ENCODE measurements around the gene TMEM184A.

The TMEM184A gene

GRCh38 chr7:1592299-1592871, 36.4 kb upstream of the TMEM184A start:
- no peak for TF ChIP-seq EZH2 (IDR thresholded peaks at IDR 0.05)
- no peak for TF ChIP-seq FOXP2 (optimal IDR thresholded peaks at IDR 0.05; ENCODE audit: control extremely low read depth, extremely low read length, insufficient read depth)
- no peak for TF ChIP-seq POLR2AphosphoS5 (IDR thresholded peaks at IDR 0.05; ENCODE audit: borderline replicate concordance, low read depth, low read length)
- no peak overlapping the region for H3K4me3 ChIP-seq

DNA sequence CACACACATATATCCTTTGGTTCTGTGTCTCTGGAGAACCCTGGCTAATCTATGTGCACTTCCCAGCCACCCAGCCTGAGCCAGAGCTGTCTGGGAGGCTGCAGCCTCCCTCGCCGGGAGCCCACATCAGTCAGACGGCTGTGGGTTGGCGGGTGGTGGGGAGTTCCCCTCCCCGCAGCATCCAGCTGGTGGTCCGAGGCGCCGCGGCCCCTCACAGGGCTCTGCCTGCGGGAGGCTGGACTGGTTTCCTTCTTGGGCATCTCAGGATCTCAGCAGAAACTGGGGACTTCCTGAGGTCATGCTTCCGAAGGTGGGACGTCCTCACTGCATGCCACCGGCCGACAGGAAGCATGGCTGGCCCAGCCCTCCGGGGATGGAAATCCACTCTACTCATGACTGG, 35.9 kb upstream of the TMEM184A start:
- Histone ChIP-seq H3K4me3 (no peak overlapping the region), H3K9ac (ENCODE audit: insufficient read length) (no peak overlapping the region), H3K9me3 (ENCODE audit: low read depth, low read length) (no peaks in the 10 kb centered on the region), H3K27ac (no peak overlapping the region), H3K36me3 (ENCODE audit: insufficient read depth, low read length) (no peaks in the 10 kb centered on the region)
- TF ChIP-seq FOXP2 (optimal IDR thresholded peaks at IDR 0.05; ENCODE audit: control extremely low read depth, extremely low read length, insufficient read depth), result no peak
- TF ChIP-seq POLR2AphosphoS5 (IDR thresholded peaks at IDR 0.05; ENCODE audit: borderline replicate concordance, low read depth, low read length), result no peak
- TF ChIP-seq EZH2 (IDR thresholded peaks at IDR 0.05), result no peak
- no peak for DNase-seq (ENCODE audit: low read depth, low spot score)

More at GRCh38 chr7:1592299-1592871, 36.4 kb upstream of the TMEM184A start:
- no peak for DNase-seq (ENCODE audit: low read depth, low spot score)
- Histone ChIP-seq H3K9me3 (ENCODE audit: low read depth, low read length) (no peaks in the 10 kb centered on the region), H3K27ac (no peak overlapping the region), H3K36me3 (ENCODE audit: insufficient read depth, low read length) (no peaks in the 10 kb centered on the region), H3K9ac (ENCODE audit: insufficient read length) (no peak overlapping the region)

- H3K4me3 ChIP-seq, result no peak overlapping the region
- no peak overlapping the region for H3K27ac ChIP-seq
- DNase-seq (ENCODE audit: low read depth, low spot score), result no peak
- H3K9ac ChIP-seq (ENCODE audit: insufficient read length), result no peak overlapping the region
- TF ChIP-seq FOXP2 (optimal IDR thresholded peaks at IDR 0.05; ENCODE audit: control extremely low read depth, extremely low read length, insufficient read depth), result no peak
- TF ChIP-seq POLR2AphosphoS5 (IDR thresholded peaks at IDR 0.05; ENCODE audit: borderline replicate concordance, low read depth, low read length), result no peak
- TF ChIP-seq EZH2 (IDR thresholded peaks at IDR 0.05), result no peak
- no peaks in the 10 kb centered on the region for H3K36me3 ChIP-seq (ENCODE audit: insufficient read depth, low read length)
- no peaks in the 10 kb centered on the region for H3K9me3 ChIP-seq (ENCODE audit: low read depth, low read length)
Observed at GRCh38 chr7:1591396-1591795, 35.4 kb upstream of the TMEM184A start.

DNA sequence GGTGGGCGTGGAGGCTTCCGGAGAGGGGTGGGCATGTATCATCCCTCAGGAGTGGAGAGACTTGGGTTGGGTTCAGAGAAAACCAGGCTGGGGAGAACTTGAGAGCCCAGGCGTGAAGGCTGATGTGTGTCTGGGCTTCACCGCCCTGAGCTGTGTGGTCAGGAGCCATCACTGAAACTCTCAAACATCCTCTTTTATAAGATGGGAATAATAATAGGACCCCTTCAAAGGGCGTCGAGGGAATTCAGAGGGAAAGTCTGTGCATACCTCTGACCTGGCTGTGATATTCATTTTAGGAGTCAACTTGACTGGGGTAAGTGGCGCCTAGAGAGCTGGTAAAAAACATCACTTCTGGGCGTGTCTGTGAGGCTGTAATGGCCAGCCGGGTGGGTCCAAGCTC, 34.9 kb upstream of the TMEM184A start:
- DNase-seq (ENCODE audit: low read depth, low spot score), result no peak
- Histone ChIP-seq H3K9ac (ENCODE audit: insufficient read length) (no peak overlapping the region), H3K36me3 (ENCODE audit: insufficient read depth, low read length) (no peaks in the 10 kb centered on the region), H3K4me3 (no peak overlapping the region), H3K9me3 (ENCODE audit: low read depth, low read length) (no peaks in the 10 kb centered on the region), H3K27ac (no peak overlapping the region)
- no peak for TF ChIP-seq POLR2AphosphoS5 (IDR thresholded peaks at IDR 0.05; ENCODE audit: borderline replicate concordance, low read depth, low read length)
- no peak for TF ChIP-seq EZH2 (IDR thresholded peaks at IDR 0.05)
- TF ChIP-seq FOXP2 (optimal IDR thresholded peaks at IDR 0.05; ENCODE audit: control extremely low read depth, extremely low read length, insufficient read depth), result no peak

DNA sequence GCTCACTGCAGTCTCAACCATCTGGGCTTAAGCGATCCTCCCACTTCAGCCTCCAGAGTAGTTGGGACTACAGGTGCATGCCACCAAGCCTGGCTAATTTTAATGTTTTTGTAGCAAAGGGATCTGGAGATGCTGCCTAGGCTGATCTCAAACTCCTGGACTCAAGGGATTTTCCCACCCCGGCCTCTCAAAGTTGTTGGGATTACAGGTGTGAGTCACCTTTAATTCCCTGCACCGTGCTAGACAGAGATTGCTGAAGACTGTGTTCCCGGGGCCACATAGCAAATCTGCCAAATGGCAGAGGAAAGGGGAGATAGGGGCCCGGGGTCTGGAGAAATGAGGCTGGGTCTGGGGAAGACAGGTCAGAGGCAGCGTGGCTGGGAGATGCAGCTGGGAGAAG, 34.5 kb upstream of the TMEM184A start:
- Histone ChIP-seq H3K9ac (ENCODE audit: insufficient read length) (no peak overlapping the region), H3K36me3 (ENCODE audit: insufficient read depth, low read length) (no peaks in the 10 kb centered on the region), H3K9me3 (ENCODE audit: low read depth, low read length) (no peaks in the 10 kb centered on the region), H3K4me3 (no peak overlapping the region), H3K27ac (no peak overlapping the region)
- TF ChIP-seq FOXP2 (optimal IDR thresholded peaks at IDR 0.05; ENCODE audit: control extremely low read depth, extremely low read length, insufficient read depth), result no peak
- TF ChIP-seq EZH2 (IDR thresholded peaks at IDR 0.05), result no peak
- TF ChIP-seq POLR2AphosphoS5 (IDR thresholded peaks at IDR 0.05; ENCODE audit: borderline replicate concordance, low read depth, low read length), result no peak
- DNase-seq (ENCODE audit: low read depth, low spot score), result no peak

DNA sequence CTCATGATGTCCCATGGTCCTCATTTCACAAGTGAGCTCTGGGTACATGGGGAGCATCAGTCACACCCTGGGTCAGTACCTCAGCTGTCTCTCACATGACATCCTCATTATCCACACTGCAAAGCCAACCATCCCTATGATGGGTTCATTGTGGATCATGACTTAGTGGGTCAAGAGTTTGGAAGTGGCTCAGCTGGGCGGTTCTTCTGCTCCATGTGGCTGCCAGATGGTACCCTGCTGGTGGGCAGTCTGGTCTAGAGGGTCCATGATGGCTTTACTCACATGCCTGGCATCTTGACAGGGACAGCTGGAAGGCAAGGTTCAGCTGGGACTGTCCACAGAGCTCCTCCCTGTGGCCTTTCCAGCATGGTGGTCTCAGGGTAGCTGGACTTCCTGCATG, 33.0 kb upstream of the TMEM184A start:
- H3K36me3 ChIP-seq (ENCODE audit: insufficient read depth, low read length), result no peaks in the 10 kb centered on the region
- TF ChIP-seq EZH2 (IDR thresholded peaks at IDR 0.05), result no peak
- TF ChIP-seq FOXP2 (optimal IDR thresholded peaks at IDR 0.05; ENCODE audit: control extremely low read depth, extremely low read length, insufficient read depth), result no peak
- no peak for TF ChIP-seq POLR2AphosphoS5 (IDR thresholded peaks at IDR 0.05; ENCODE audit: borderline replicate concordance, low read depth, low read length)
- H3K9me3 ChIP-seq (ENCODE audit: low read depth, low read length), result no peaks in the 10 kb centered on the region
- H3K27ac ChIP-seq, result no peak overlapping the region
- DNase-seq (ENCODE audit: low read depth, low spot score), result no peak
- no peak overlapping the region for H3K4me3 ChIP-seq
- H3K9ac ChIP-seq (ENCODE audit: insufficient read length), result no peak overlapping the region

- no peak for DNase-seq (ENCODE audit: low read depth, low spot score)
- TF ChIP-seq FOXP2 (optimal IDR thresholded peaks at IDR 0.05; ENCODE audit: control extremely low read depth, extremely low read length, insufficient read depth) (no peak), POLR2AphosphoS5 (IDR thresholded peaks at IDR 0.05; ENCODE audit: borderline replicate concordance, low read depth, low read length) (no peak), EZH2 (IDR thresholded peaks at IDR 0.05) (no peak)
- Histone ChIP-seq H3K9ac (ENCODE audit: insufficient read length) (no peak overlapping the region), H3K4me3 (no peak overlapping the region), H3K9me3 (ENCODE audit: low read depth, low read length) (no peaks in the 10 kb centered on the region), H3K27ac (no peak overlapping the region), H3K36me3 (ENCODE audit: insufficient read depth, low read length) (no peaks in the 10 kb centered on the region)
Observed at GRCh38 chr7:1587738-1588137, 31.7 kb upstream of the TMEM184A start.

DNA sequence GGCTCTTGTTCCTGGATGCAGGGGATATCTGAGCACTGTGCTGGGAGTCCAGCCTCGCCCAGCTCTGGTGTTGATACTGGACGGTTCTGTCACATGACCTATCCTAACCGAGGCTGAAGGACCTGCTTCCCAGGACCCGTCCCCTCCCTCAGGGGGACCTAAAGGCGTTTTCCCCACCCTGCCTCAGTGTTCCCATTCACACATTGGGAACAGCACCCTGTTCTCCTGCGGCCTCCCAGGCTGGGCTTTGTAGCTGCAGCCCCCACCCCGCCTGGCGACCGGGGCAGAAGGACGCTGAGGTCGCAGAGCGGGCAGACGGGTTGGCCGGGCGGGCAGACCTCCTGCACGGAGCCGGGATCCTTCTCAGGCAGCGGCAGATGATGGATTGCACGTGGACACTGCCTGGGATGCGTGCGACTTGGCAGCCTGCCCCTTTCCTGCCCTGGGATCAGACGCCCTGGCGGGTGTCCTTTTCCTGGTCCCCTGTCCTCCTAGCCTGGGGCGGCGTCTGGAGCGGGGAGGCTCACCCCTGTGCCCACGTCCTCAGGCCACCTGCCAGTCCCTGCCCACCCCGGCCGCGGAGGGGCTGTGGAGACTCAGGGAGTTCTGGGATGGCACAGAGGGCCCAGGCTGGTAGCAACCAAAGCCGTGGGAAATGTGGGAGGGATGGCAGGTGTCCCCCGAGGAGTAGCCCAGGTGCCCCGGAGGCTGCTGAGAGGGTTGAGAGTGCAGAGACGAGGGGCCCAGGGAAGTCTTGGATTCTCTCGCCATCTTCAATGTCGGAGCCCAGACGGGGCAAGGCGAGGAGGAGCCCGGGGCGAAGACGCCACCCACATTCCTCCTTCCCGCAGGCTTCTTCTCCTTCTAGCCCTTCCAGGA, 31.1 kb upstream of the TMEM184A start:
- no peak overlapping the region for H3K4me3 ChIP-seq
- H3K9ac ChIP-seq (ENCODE audit: insufficient read length), result no peak overlapping the region
- no peaks in the 10 kb centered on the region for H3K9me3 ChIP-seq (ENCODE audit: low read depth, low read length)
- H3K27ac ChIP-seq, result no peak overlapping the region
- DNase-seq (ENCODE audit: low read depth, low spot score), result no peak
- TF ChIP-seq POLR2AphosphoS5 (IDR thresholded peaks at IDR 0.05; ENCODE audit: borderline replicate concordance, low read depth, low read length) (no peak), FOXP2 (optimal IDR thresholded peaks at IDR 0.05; ENCODE audit: control extremely low read depth, extremely low read length, insufficient read depth) (no peak), EZH2 (IDR thresholded peaks at IDR 0.05) (no peak)
- H3K36me3 ChIP-seq (ENCODE audit: insufficient read depth, low read length), result no peaks in the 10 kb centered on the region

Measured in SK-N-MC (cell line).